K562 (cell line): ENCODE results near the gene FAM171A2. TPM values are rescaled to one million over a fixed set of nuclear protein-coding genes. Genes with fewer than 3 reads are reported as not detected.

Experiments
- ARNT ChIP-seq, 2 experiments: fragments of 450-650 bp; IDR thresholded peaks; 2 replicates each; pipeline ENCODE4 v1.6.1; 2016; ENCODE audit warnings: mild to moderate bottlenecking in 1 of 2
- ATF2 ChIP-seq: sonication (generic); formaldehyde crosslinking; IDR thresholded peaks from 2 replicates; pipeline ENCODE4 v1.8.1; 2022; ENCODE audit warnings: missing genetic modification reagents
- BHLHE40 ChIP-seq: IDR thresholded peaks from 2 replicates; pipeline ENCODE4 v1.6.1; 2011; ENCODE audit warnings: low read length, improper control_type of control experiment
- CCNT2 ChIP-seq: IDR thresholded peaks from 2 replicates; pipeline ENCODE4 v1.6.1; 2011; ENCODE audit warnings: borderline replicate concordance, low read depth, mild to moderate bottlenecking, moderate library complexity, mixed read lengths, low read length; ENCODE audit not compliant: insufficient read length; ENCODE audit errors: extremely low read depth
- DACH1 ChIP-seq: fragments of 450-650 bp; IDR thresholded peaks from 2 replicates; pipeline ENCODE4 v1.6.1; 2018; ENCODE audit not compliant: partially characterized antibody
- ERF ChIP-seq: fragments of 450-650 bp; formaldehyde crosslinking; IDR thresholded peaks from 2 replicates; pipeline ENCODE4 v1.4.0; 2020; ENCODE audit warnings: mild to moderate bottlenecking, mixed read lengths
- FOXM1 ChIP-seq, 2 experiments: fragments of 450-650 bp in 1 of 2; sonication (generic) in 1 of 2; formaldehyde crosslinking in 1 of 2; IDR thresholded peaks; 2 replicates each; pipeline versions ENCODE4 v1.6.1 to v1.9.0; 2017 to 2022; ENCODE audit warnings: low read depth in 2 of 2, mild to moderate bottlenecking in 2 of 2, missing genetic modification reagents in 1 of 2, moderate library complexity in 1 of 2
- HMG20A ChIP-seq: fragments of 450-650 bp; formaldehyde crosslinking; conservative IDR thresholded peaks from 2 replicates; pipeline ENCODE4 v1.4.0; 2020; ENCODE audit warnings: mild to moderate bottlenecking, mixed read lengths
- JUNB ChIP-seq: fragments of 450-650 bp; formaldehyde crosslinking; conservative IDR thresholded peaks from 2 replicates; pipeline ENCODE4 v1.4.0; 2020; ENCODE audit warnings: mild to moderate bottlenecking
- MCM5 ChIP-seq: fragments of 450-650 bp; IDR thresholded peaks from 2 replicates; pipeline ENCODE4 v1.6.1; 2016; ENCODE audit warnings: low read depth
- NBN ChIP-seq: fragments of 450-650 bp; IDR thresholded peaks from 2 replicates; pipeline ENCODE4 v1.6.1; 2016; ENCODE audit warnings: low read depth, mild to moderate bottlenecking
- NFXL1 ChIP-seq: fragments of 450-650 bp; formaldehyde crosslinking; IDR thresholded peaks from 2 replicates; pipeline ENCODE4 v1.4.0; 2021; ENCODE audit warnings: mild to moderate bottlenecking
- RHOXF2B ChIP-seq: fragments of 250-450 bp; sonication (Bioruptor Pico); conservative IDR thresholded peaks from 2 replicates; pipeline ENCODE4 v1.5.1; 2021
- SLC30A9 ChIP-seq: fragments of 250-450 bp; sonication (Bioruptor Pico); IDR thresholded peaks from 2 replicates; pipeline ENCODE4 v1.8.0; 2022; ENCODE audit warnings: mild to moderate bottlenecking, moderate library complexity
- SRSF1 ChIP-seq: fragments of 200-400 bp; formaldehyde crosslinking; IDR thresholded peaks from 2 replicates; pipeline ENCODE4 v1.6.1; 2017; ENCODE audit warnings: mild to moderate bottlenecking, low read depth, low read length, moderate library complexity
- STAG1 ChIP-seq: sonication (generic); formaldehyde crosslinking; IDR thresholded peaks from 2 replicates; pipeline ENCODE4 v1.5.0; 2020; ENCODE audit warnings: missing genetic modification reagents, borderline replicate concordance
- TAF7 ChIP-seq: fragments of 450-650 bp; IDR thresholded peaks from 2 replicates; pipeline ENCODE4 v1.6.1; 2016; ENCODE audit warnings: missing genetic modification characterization, missing compliant biosample characterization
- TOE1 ChIP-seq, 2 experiments: fragments of 450-650 bp in 1 of 2; sonication (generic) in 1 of 2; formaldehyde crosslinking in 1 of 2; IDR thresholded peaks; 2 replicates each; pipeline versions ENCODE4 v1.7.1 to v1.8.0; 2016 to 2022; ENCODE audit warnings: borderline replicate concordance in 2 of 2, mild to moderate bottlenecking in 2 of 2, antibody characterized with exemption in 1 of 2, inconsistent platforms in 1 of 2, low read depth in 1 of 2, missing genetic modification reagents in 1 of 2, moderate library complexity in 1 of 2
- XRCC3 ChIP-seq: fragments of 450-650 bp; IDR thresholded peaks from 2 replicates; pipeline ENCODE4 v1.6.1; 2017; ENCODE audit warnings: mild to moderate bottlenecking, moderate library complexity
- ZBTB17 ChIP-seq: fragments of 450-650 bp; formaldehyde crosslinking; IDR thresholded peaks from 2 replicates; pipeline ENCODE4 v1.4.0; 2020; ENCODE audit warnings: mild to moderate bottlenecking
- ZNF175 ChIP-seq: fragments of 200-800 bp; sonication (Bioruptor generic); IDR thresholded peaks from 2 replicates; pipeline ENCODE4 v1.6.1; 2016; ENCODE audit warnings: low read depth, mild to moderate bottlenecking, missing genetic modification characterization, missing compliant biosample characterization
- ZNF184 ChIP-seq: sonication (generic); formaldehyde crosslinking; IDR thresholded peaks from 2 replicates; pipeline ENCODE4 v1.5.0; 2020; ENCODE audit warnings: missing genetic modification reagents
- ZNF668 ChIP-seq: fragments of 250-450 bp; sonication (Bioruptor Pico); IDR thresholded peaks from 2 replicates; pipeline ENCODE4 v1.8.0; 2022; ENCODE audit warnings: mild to moderate bottlenecking, inconsistent platforms
- polyA plus RNA-seq, 8 experiments: library from polyadenylated mRNA; depleted of rRNA in 4 of 8; stranded (reverse) in 5 of 8; unstranded in 3 of 8; fragments of >200 nt; fragmentation: Nextera tagmentation in 2 of 8; fragmentation: Illumina TruSeq in 1 of 8; extraction: Ambion mirVana in 2 of 8; extraction: Trizol in 1 of 8; gene quantifications; 2 replicates each; pipeline versions ENCODE4 v1.2.1 to v1.2.3, GENCODE V29; 2011 to 2014; ENCODE audit warnings: inconsistent platforms in 1 of 8, missing spikeins in 1 of 8
- total RNA-seq, 7 experiments: library from RNA; depleted of rRNA in 6 of 7; stranded (reverse); fragments of >200 nt in 6 of 7; fragmentation: Illumina TruSeq in 2 of 7; extraction: Trizol in 2 of 7; gene quantifications; 2 replicates each; pipeline versions ENCODE4 v1.2.1 to v1.2.3, GENCODE V29; 2011 to 2021; ENCODE audit warnings: low replicate concordance in 1 of 7
- TF ChIP-seq, protein P1 (sequence below): sonication (generic); IDR thresholded peaks from 2 replicates; pipeline ENCODE4 v1.6.1; 2016
- TF ChIP-seq, protein P2 (sequence below): sonication (generic); formaldehyde crosslinking; IDR thresholded peaks from 2 replicates; pipeline ENCODE4 v1.8.1; 2023; ENCODE audit warnings: mild to moderate bottlenecking, missing genetic modification reagents

Gene FAM171A2
- total and polyA plus RNA-seq, 9 of the 15 experiments (the other 6 are each of a cell fraction or from before 2014, with no cell fraction given) = 0.10 to 10.2 (median 2.0) TPM; not detected in 1

GRCh38 chr17:44389723-44390202 is 26.1 kb upstream of the FAM171A2 start (continued):
- TF ChIP-seq CCNT2 (no peak), MCM5 (no peak), STAG1 (CRISPR knock-in tag) (no peak), NFXL1 (no peak), SLC30A9 (no peak), ARNT (IDR thresholded peaks at IDR 0.05) (peak; percentile 54 to 80; a peak in 3 of 4 replicates), SRSF1 (no peak), ZBTB17 (no peak), TAF7 (tag) (no peak), BHLHE40 (peak; percentile 35; the same call in 1 of the 2 replicates), HMG20A (CRISPR knock-in tag) (no peak), JUNB (CRISPR knock-in tag) (no peak), ZNF668 (CRISPR knock-in tag) (no peak), TOE1 (IDR thresholded peaks at IDR 0.05; ENCODE audit: borderline replicate concordance) (no peak), TOE1 (CRISPR knock-in tag; IDR thresholded peaks at IDR 0.05; ENCODE audit: borderline replicate concordance, low read depth) (no peak), NBN (no peak), ERF (CRISPR knock-in tag) (no peak), XRCC3 (no peak), ZNF175 (CRISPR knock-in tag) (0 out of 2 replicates have a peak, but pooled peaks have one; percentile 64), DACH1 (peak; percentile 71), ATF2 (CRISPR knock-in tag) (no peak), RHOXF2B (no peak), FOXM1 (IDR thresholded peaks at IDR 0.05; ENCODE audit: low read depth) (peak; percentile 39; the same call in 1 of the 2 replicates), FOXM1 (CRISPR knock-in tag; IDR thresholded peaks at IDR 0.05; ENCODE audit: low read depth) (no peak), ZNF184 (CRISPR knock-in tag) (no peak)
- TF ChIP-seq, protein P1, sequence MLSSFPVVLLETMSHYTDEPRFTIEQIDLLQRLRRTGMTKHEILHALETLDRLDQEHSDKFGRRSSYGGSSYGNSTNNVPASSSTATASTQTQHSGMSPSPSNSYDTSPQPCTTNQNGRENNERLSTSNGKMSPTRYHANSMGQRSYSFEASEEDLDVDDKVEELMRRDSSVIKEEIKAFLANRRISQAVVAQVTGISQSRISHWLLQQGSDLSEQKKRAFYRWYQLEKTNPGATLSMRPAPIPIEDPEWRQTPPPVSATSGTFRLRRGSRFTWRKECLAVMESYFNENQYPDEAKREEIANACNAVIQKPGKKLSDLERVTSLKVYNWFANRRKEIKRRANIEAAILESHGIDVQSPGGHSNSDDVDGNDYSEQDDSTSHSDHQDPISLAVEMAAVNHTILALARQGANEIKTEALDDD = peak; percentile 78
- TF ChIP-seq, protein P2, sequence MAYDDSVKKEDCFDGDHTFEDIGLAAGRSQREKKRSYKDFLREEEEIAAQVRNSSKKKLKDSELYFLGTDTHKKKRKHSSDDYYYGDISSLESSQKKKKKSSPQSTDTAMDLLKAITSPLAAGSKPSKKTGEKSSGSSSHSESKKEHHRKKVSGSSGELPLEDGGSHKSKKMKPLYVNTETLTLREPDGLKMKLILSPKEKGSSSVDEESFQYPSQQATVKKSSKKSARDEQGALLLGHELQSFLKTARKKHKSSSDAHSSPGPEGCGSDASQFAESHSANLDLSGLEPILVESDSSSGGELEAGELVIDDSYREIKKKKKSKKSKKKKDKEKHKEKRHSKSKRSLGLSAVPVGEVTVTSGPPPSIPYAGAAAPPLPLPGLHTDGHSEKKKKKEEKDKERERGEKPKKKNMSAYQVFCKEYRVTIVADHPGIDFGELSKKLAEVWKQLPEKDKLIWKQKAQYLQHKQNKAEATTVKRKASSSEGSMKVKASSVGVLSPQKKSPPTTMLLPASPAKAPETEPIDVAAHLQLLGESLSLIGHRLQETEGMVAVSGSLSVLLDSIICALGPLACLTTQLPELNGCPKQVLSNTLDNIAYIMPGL (CRISPR knock-in tag) = no peak
